SK-N-SH (cell line): ENCODE results near the gene DLX2. TPM values are rescaled to one million over a fixed set of nuclear protein-coding genes. Genes with fewer than 3 reads are reported as not detected.

Experiments
- CTCF ChIA-PET: fragments of 300-600, 350-600 bp; formaldehyde crosslinking; extraction: SDS; loops from one replicate; lab custom pipeline; 2021; lab: Yijun Ruan, JAX
- POLR2A ChIA-PET: fragments of 350-600 bp; sonication (Branson Sonifier 250); formaldehyde crosslinking; extraction: SDS; loops from one replicate; lab custom pipeline; 2020; ENCODE audit warnings: antibody characterized with exemption, inconsistent platforms; lab: Yijun Ruan, JAX
- DNase-seq: peaks from one replicate; pipeline ENCODE4 v3.0.0; 2012
- H2AFZ ChIP-seq: fragments of 200-600 bp; sonication (generic); 2 replicates; pipeline ENCODE4 v1.8.1; 2016; ENCODE audit warnings: antibody characterized with exemption, mild to moderate bottlenecking, low read depth
- H3F3A ChIP-seq: fragments of 200-600 bp; sonication (generic); replicated peaks from 2 replicates; pipeline ENCODE3; 2016; ENCODE audit warnings: antibody characterized with exemption, mild to moderate bottlenecking; ENCODE audit not compliant: insufficient read depth
- H3K27ac ChIP-seq, 2 experiments: fragments of 200-500 bp in 1 of 2; fragments of 200-600 bp in 1 of 2; sonication (Bioruptor generic) in 1 of 2; sonication (generic), shearing (Covaris generic) in 1 of 2; 2 replicates each; pipeline versions ENCODE4 v1.5.1 to v1.6.1; 2014 to 2016; ENCODE audit warnings: low read depth in 2 of 2, inconsistent platforms in 1 of 2, low read length in 1 of 2, mild to moderate bottlenecking in 1 of 2, mixed read lengths in 1 of 2
- H3K27me3 ChIP-seq: fragments of 200-600 bp; sonication (generic), shearing (Covaris generic); 2 replicates; pipeline ENCODE4 v1.6.1; 2016; ENCODE audit warnings: mixed run types; ENCODE audit not compliant: insufficient read depth
- H3K36me3 ChIP-seq, 2 experiments: fragments of 200-500 bp in 1 of 2; fragments of 200-600 bp in 1 of 2; sonication (Bioruptor generic) in 1 of 2; sonication (generic) in 1 of 2; replicated peaks in 1 of 2; 2 replicates each; pipeline versions ENCODE3 to v1.5.1; 2014 to 2016; ENCODE audit warnings: low read length in 1 of 2, mild to moderate bottlenecking in 1 of 2; ENCODE audit not compliant: insufficient read depth in 2 of 2, control insufficient read depth in 1 of 2
- H3K4me1 ChIP-seq, 2 experiments: fragments of 200-500 bp in 1 of 2; fragments of 200-600 bp in 1 of 2; sonication (Bioruptor generic) in 1 of 2; sonication (generic), shearing (Covaris generic) in 1 of 2; 2 replicates each; pipeline versions ENCODE4 v1.5.1 to v1.6.1; 2014 to 2016; ENCODE audit warnings: low read depth in 1 of 2, low read length in 1 of 2, mixed run types in 1 of 2; ENCODE audit not compliant: insufficient read depth in 2 of 2, control insufficient read depth in 1 of 2
- H3K4me2 ChIP-seq: fragments of 200-600 bp; sonication (generic), shearing (Covaris generic); 2 replicates; pipeline ENCODE4 v1.6.1; 2017; ENCODE audit warnings: mixed run types
- H3K4me3 ChIP-seq, 2 experiments: fragments of 200-500 bp in 1 of 2; fragments of 200-600 bp in 1 of 2; sonication (Bioruptor generic) in 1 of 2; sonication (generic), shearing (Covaris generic) in 1 of 2; 2 replicates each; pipeline versions ENCODE4 v1.5.1 to v1.8.1; 2014 to 2016; ENCODE audit warnings: low read depth in 2 of 2, inconsistent platforms in 1 of 2, low read length in 1 of 2, mild to moderate bottlenecking in 1 of 2, mixed read lengths in 1 of 2, moderate library complexity in 1 of 2
- H3K79me2 ChIP-seq: fragments of 200-600 bp; sonication (generic); 2 replicates; pipeline ENCODE4 v1.8.1; 2017; ENCODE audit warnings: mild to moderate bottlenecking; ENCODE audit not compliant: insufficient read depth
- H3K9ac ChIP-seq: fragments of 200-600 bp; sonication (generic); 2 replicates; pipeline ENCODE4 v1.6.1; 2017; ENCODE audit warnings: mixed run types
- H3K9me2 ChIP-seq: fragments of 200-600 bp; sonication (generic); 2 replicates; pipeline ENCODE4 v1.6.1; 2017; ENCODE audit warnings: mixed run types
- H3K9me3 ChIP-seq: fragments of 200-600 bp; sonication (generic); 2 replicates; pipeline ENCODE4 v1.6.1; 2017; ENCODE audit warnings: mixed run types, mild to moderate bottlenecking, moderate library complexity
- H4K20me1 ChIP-seq: fragments of 200-600 bp; sonication (generic); 2 replicates; pipeline ENCODE4 v1.6.1; 2017; ENCODE audit warnings: mild to moderate bottlenecking, mixed run types; ENCODE audit not compliant: insufficient read depth
- CHD2 ChIP-seq: fragments of 150-350 bp; IDR thresholded peaks from 2 replicates; pipeline ENCODE4 v1.6.1; 2018; ENCODE audit warnings: low read length; ENCODE audit not compliant: partially characterized antibody
- ELF1 ChIP-seq: IDR thresholded peaks from 2 replicates; pipeline ENCODE4 v1.4.0; 2012
- FOXJ3 ChIP-seq: sonication (generic); formaldehyde crosslinking; IDR thresholded peaks from 2 replicates; pipeline ENCODE4 v1.5.1; 2020; ENCODE audit warnings: mild to moderate bottlenecking, missing genetic modification reagents
- FOXM1 ChIP-seq: IDR thresholded peaks from 2 replicates; pipeline ENCODE4 v1.4.0; 2012; ENCODE audit warnings: low read depth, mild to moderate bottlenecking
- GABPA ChIP-seq: IDR thresholded peaks from 2 replicates; pipeline ENCODE4 v1.4.0; 2012; ENCODE audit warnings: low read depth, mild to moderate bottlenecking
- GATA2 ChIP-seq: sonication (generic); formaldehyde crosslinking; IDR thresholded peaks from 2 replicates; pipeline ENCODE4 v1.5.0; 2020; ENCODE audit warnings: mild to moderate bottlenecking, missing genetic modification reagents
- MEF2A ChIP-seq: IDR thresholded peaks from 2 replicates; pipeline ENCODE4 v1.4.0; 2012; ENCODE audit warnings: low read depth, borderline replicate concordance
- NRF1 ChIP-seq: IDR thresholded peaks from 2 replicates; pipeline ENCODE4 v1.6.1; 2012; ENCODE audit warnings: low read depth, mild to moderate bottlenecking, low read length
- PBX3 ChIP-seq: IDR thresholded peaks from 2 replicates; pipeline ENCODE4; 2012
- RAD21 ChIP-seq: IDR thresholded peaks from 2 replicates; pipeline ENCODE4 v1.6.1; 2012; ENCODE audit warnings: mild to moderate bottlenecking, low read length
- RCOR1 ChIP-seq: fragments of 150-350 bp; IDR thresholded peaks from 2 replicates; pipeline ENCODE4 v1.6.1; 2017; ENCODE audit warnings: antibody characterized with exemption, low read length
- RFX5 ChIP-seq: IDR thresholded peaks from 2 replicates; pipeline ENCODE4 v1.6.1; 2012; ENCODE audit warnings: mild to moderate bottlenecking, improper control_type of control experiment, low read length
- RXRA ChIP-seq: IDR thresholded peaks from 2 replicates; pipeline ENCODE4 v1.4.0; 2012; ENCODE audit warnings: low read depth, mild to moderate bottlenecking, borderline replicate concordance
- USF1 ChIP-seq: IDR thresholded peaks from 2 replicates; pipeline ENCODE4 v1.4.0; 2012; ENCODE audit warnings: low read depth, borderline replicate concordance
- YY1 ChIP-seq: IDR thresholded peaks from 2 replicates; pipeline ENCODE4 v1.4.0; 2012; ENCODE audit warnings: low read depth, mild to moderate bottlenecking
- WGBS: methylation state at CpG from one replicate; pipeline ENCODE4 v1.1.6; 2017; ENCODE audit warnings: low lambda C conversion rate; 5-methylcytosine and 5-hydroxymethylcytosine counted together
- polyA plus RNA-seq, 3 experiments: library from polyadenylated mRNA; depleted of rRNA; stranded (reverse); fragments of >200 nt; gene quantifications; 2 replicates each; pipeline ENCODE4 v1.2.3, GENCODE V29; 2012
- TF ChIP-seq, protein P1 (sequence below): IDR thresholded peaks from 2 replicates; pipeline ENCODE4 v1.4.0; 2012; ENCODE audit warnings: low read depth, borderline replicate concordance
- TF ChIP-seq, protein P2 (sequence below): fragments of 200-600 bp; sonication (generic); IDR thresholded peaks from 2 replicates; pipeline ENCODE4 v1.6.1; 2017; ENCODE audit warnings: antibody characterized with exemption, mild to moderate bottlenecking, moderate library complexity
- TF ChIP-seq, protein P3 (sequence below): IDR thresholded peaks from 2 replicates; pipeline ENCODE4 v1.4.0; 2012; ENCODE audit warnings: low read depth

DLX2 gene
- polyA plus RNA-seq, 1 of the 3 experiments (the other 2 are of a cell fraction): 0.02 TPM

- H3K9me3 ChIP-seq: no peaks in the 10 kb centered on the region
- H3K4me1 ChIP-seq: no peaks in the 10 kb centered on the region
- H3K36me3 ChIP-seq: no peaks in the 10 kb centered on the region
- H3K4me3 ChIP-seq: no peak overlapping the region
- H4K20me1 ChIP-seq: no peaks in the 10 kb centered on the region
- no peak overlapping the region for H3K4me2 ChIP-seq
- ChIA-PET POLR2A (no interaction called here), CTCF (interaction anchor here (1.0 kb wide), 1 partner anchor 32 kb away, joined by 3 read pairs; no protein-coding TSS in a partner anchor)
- no peak overlapping the region for H2AFZ ChIP-seq
- TF ChIP-seq MEF2A (no peak), FOXM1 (no peak), NRF1 (no peak), CHD2 (no peak), YY1 (no peak), GATA2 (no peak), RAD21 (no peak), RFX5 (no peak), RCOR1 (no peak), RXRA (no peak), GABPA (no peak), USF1 (no peak)
- TF ChIP-seq, protein P1, sequence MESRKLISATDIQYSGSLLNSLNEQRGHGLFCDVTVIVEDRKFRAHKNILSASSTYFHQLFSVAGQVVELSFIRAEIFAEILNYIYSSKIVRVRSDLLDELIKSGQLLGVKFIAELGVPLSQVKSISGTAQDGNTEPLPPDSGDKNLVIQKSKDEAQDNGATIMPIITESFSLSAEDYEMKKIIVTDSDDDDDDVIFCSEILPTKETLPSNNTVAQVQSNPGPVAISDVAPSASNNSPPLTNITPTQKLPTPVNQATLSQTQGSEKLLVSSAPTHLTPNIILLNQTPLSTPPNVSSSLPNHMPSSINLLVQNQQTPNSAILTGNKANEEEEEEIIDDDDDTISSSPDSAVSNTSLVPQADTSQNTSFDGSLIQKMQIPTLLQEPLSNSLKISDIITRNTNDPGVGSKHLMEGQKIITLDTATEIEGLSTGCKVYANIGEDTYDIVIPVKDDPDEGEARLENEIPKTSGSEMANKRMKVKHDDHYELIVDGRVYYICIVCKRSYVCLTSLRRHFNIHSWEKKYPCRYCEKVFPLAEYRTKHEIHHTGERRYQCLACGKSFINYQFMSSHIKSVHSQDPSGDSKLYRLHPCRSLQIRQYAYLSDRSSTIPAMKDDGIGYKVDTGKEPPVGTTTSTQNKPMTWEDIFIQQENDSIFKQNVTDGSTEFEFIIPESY: no peak
- TF ChIP-seq, protein P2, sequence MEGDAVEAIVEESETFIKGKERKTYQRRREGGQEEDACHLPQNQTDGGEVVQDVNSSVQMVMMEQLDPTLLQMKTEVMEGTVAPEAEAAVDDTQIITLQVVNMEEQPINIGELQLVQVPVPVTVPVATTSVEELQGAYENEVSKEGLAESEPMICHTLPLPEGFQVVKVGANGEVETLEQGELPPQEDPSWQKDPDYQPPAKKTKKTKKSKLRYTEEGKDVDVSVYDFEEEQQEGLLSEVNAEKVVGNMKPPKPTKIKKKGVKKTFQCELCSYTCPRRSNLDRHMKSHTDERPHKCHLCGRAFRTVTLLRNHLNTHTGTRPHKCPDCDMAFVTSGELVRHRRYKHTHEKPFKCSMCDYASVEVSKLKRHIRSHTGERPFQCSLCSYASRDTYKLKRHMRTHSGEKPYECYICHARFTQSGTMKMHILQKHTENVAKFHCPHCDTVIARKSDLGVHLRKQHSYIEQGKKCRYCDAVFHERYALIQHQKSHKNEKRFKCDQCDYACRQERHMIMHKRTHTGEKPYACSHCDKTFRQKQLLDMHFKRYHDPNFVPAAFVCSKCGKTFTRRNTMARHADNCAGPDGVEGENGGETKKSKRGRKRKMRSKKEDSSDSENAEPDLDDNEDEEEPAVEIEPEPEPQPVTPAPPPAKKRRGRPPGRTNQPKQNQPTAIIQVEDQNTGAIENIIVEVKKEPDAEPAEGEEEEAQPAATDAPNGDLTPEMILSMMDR: no peak
- H3F3A ChIP-seq: peaks cover 3% of the 10 kb centered on the region
- H3K27me3 ChIP-seq: no peaks in the 10 kb centered on the region
- no peaks in the 10 kb centered on the region for H3K79me2 ChIP-seq
- no peak for DNase-seq
- WGBS: 15% methylated on average over 2 of the region's 2 CpGs
- no peak overlapping the region for H3K9ac ChIP-seq
- H3K9me2 ChIP-seq: no peaks in the 10 kb centered on the region
- no peak overlapping the region for H3K27ac ChIP-seq
Measured at GRCh38 chr2:172137943-172138342, 35.2 kb upstream of the DLX2 start.

- no peak overlapping the region for H3K27ac ChIP-seq
- H3K9me3 ChIP-seq: no peaks in the 10 kb centered on the region
- no peak overlapping the region for H2AFZ ChIP-seq
- H4K20me1 ChIP-seq: no peaks in the 10 kb centered on the region
- DNase-seq: no peak
- 38% methylated on average over 2 of the region's 2 CpGs for WGBS
- no peak overlapping the region for H3K4me3 ChIP-seq
- no peaks in the 10 kb centered on the region for H3K36me3 ChIP-seq
- no peaks in the 10 kb centered on the region for H3K27me3 ChIP-seq
- no peaks in the 10 kb centered on the region for H3K9me2 ChIP-seq
- H3K9ac ChIP-seq: no peak overlapping the region
- no peaks in the 10 kb centered on the region for H3K4me1 ChIP-seq
- ChIA-PET CTCF (interaction anchor here (1.0 to 2.1 kb wide), 5 partner anchors 10 to 329 kb away, joined by 3 to 9 read pairs (median 3); no protein-coding TSS in a partner anchor), POLR2A (no interaction called here)
- H3K79me2 ChIP-seq: no peaks in the 10 kb centered on the region
- H3K4me2 ChIP-seq: no peak overlapping the region
- peaks cover 3% of the 10 kb centered on the region for H3F3A ChIP-seq
- TF ChIP-seq FOXJ3 (CRISPR knock-in tag): no peak
- TF ChIP-seq MEF2A: no peak
- no peak for TF ChIP-seq PBX3
- TF ChIP-seq, protein P2: no peak
- no peak for TF ChIP-seq ELF1
- TF ChIP-seq, protein P3, sequence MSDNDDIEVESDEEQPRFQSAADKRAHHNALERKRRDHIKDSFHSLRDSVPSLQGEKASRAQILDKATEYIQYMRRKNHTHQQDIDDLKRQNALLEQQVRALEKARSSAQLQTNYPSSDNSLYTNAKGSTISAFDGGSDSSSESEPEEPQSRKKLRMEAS: no peak
- TF ChIP-seq, protein P1: no peak
- no peak for TF ChIP-seq GATA2
Measured at GRCh38 chr2:172137109-172137508, 34.4 kb upstream of the DLX2 start.
